Endothelial cell of umbilical vein (primary cell): ENCODE measurements around the gene KAZN. TPM values are rescaled to one million over a fixed set of nuclear protein-coding genes. Genes with fewer than 3 reads are reported as not detected.

Source experiments
- BruUV-seq: library from RNA; stranded (reverse); fragments of 400-500 nt; replicated peaks from 2 replicates; lab custom pipeline; 2021; lab: Mats Ljungman, UMichigan
- CTCF ChIA-PET: fragments of 300-600, 350-600 bp; sonication (Branson Sonifier 250); formaldehyde crosslinking; loops from one replicate; lab custom pipeline; 2021; ENCODE audit warnings: antibody characterized with exemption, inconsistent platforms; lab: Charles Lee
- POLR2A ChIA-PET: fragments of 300-600, 350-600 bp; sonication (Branson Sonifier 250); formaldehyde crosslinking; loops from one replicate; lab custom pipeline; 2021; ENCODE audit warnings: antibody characterized with exemption, inconsistent platforms; lab: Charles Lee
- DNase-seq: peaks from one replicate; pipeline ENCODE4 v3.0.0-alpha.2; 2011; ENCODE audit warnings: low read depth, low spot score
- FAIRE-seq: peaks from 2 replicates; lab custom pipeline; 2011; peaks lifted over from hg19 to GRCh38; lab: Jason Lieb, UNC
- H2AFZ ChIP-seq: 2 replicates; pipeline ENCODE4 v1.6.0; 2012; ENCODE audit warnings: low read depth, low read length, control low read depth, inconsistent platforms
- H3K27ac ChIP-seq: 2 replicates; pipeline ENCODE4 v1.5.1; 2011; ENCODE audit warnings: low read depth, mild to moderate bottlenecking, control low read depth, low read length, moderate library complexity; ENCODE audit not compliant: insufficient read depth
- H3K27me3 ChIP-seq, 2 experiments: 2 replicates each; pipeline versions ENCODE4 v1.6.0 to v1.6.1; 2011; ENCODE audit warnings: low read length in 2 of 2, mixed read lengths in 1 of 2; ENCODE audit not compliant: control insufficient read depth in 2 of 2, insufficient read depth in 2 of 2
- H3K36me3 ChIP-seq, 2 experiments: 2 replicates in 1 of 2; 3 replicates in 1 of 2; pipeline ENCODE4 v1.5.1; 2011; ENCODE audit warnings: low read length in 2 of 2, mild to moderate bottlenecking in 1 of 2, moderate library complexity in 1 of 2; ENCODE audit not compliant: control insufficient read depth in 2 of 2, insufficient read depth in 2 of 2; ENCODE audit errors: extremely low read depth in 1 of 2
- H3K4me1 ChIP-seq: 3 replicates; pipeline ENCODE4 v1.5.1; 2011; ENCODE audit warnings: mild to moderate bottlenecking, low read length; ENCODE audit not compliant: control insufficient read depth, insufficient read depth; ENCODE audit errors: extremely low read depth
- H3K4me2 ChIP-seq: 2 replicates; pipeline ENCODE4 v1.6.1; 2011; ENCODE audit warnings: low read length, control low read depth, mixed read lengths; ENCODE audit not compliant: insufficient read depth
- H3K4me3 ChIP-seq, 3 experiments: fragments of 200-600 bp in 1 of 3; sonication (generic), shearing (Covaris generic) in 1 of 3; replicated peaks in 1 of 3; 2 replicates each; pipeline ENCODE4 v1.5.1; 2011 to 2016; ENCODE audit warnings: control low read depth in 3 of 3, low read length in 3 of 3, mild to moderate bottlenecking in 2 of 3, inconsistent platforms in 1 of 3, low read depth in 1 of 3, moderate library complexity in 1 of 3; ENCODE audit not compliant: insufficient read depth in 1 of 3
- H3K79me2 ChIP-seq: 2 replicates; pipeline ENCODE4 v1.6.0; 2012; ENCODE audit warnings: low read length, inconsistent platforms; ENCODE audit not compliant: control insufficient read depth, insufficient read depth
- H3K9ac ChIP-seq: replicated peaks from 2 replicates; pipeline ENCODE3; 2011; ENCODE audit warnings: low read length, control low read depth; ENCODE audit not compliant: insufficient read depth; ENCODE audit errors: extremely low read depth
- H3K9me1 ChIP-seq: replicated peaks from 3 replicates; pipeline ENCODE4 v1.6.0; 2011; ENCODE audit warnings: mild to moderate bottlenecking, low read length; ENCODE audit not compliant: control insufficient read depth, insufficient read depth; ENCODE audit errors: extremely low read depth
- H3K9me3 ChIP-seq: replicated peaks from 2 replicates; pipeline ENCODE4 v1.5.1; 2012; ENCODE audit warnings: low read length, inconsistent platforms; ENCODE audit not compliant: control insufficient read depth, insufficient read depth
- H4K20me1 ChIP-seq: replicated peaks from 2 replicates; pipeline ENCODE3; 2011; ENCODE audit warnings: mild to moderate bottlenecking, low read length; ENCODE audit not compliant: control insufficient read depth, insufficient read depth; ENCODE audit errors: extremely low read depth
- EZH2 ChIP-seq: IDR thresholded peaks from 2 replicates; pipeline ENCODE4 v1.6.1; 2012; ENCODE audit warnings: borderline replicate concordance, low read depth, mild to moderate bottlenecking, moderate library complexity, low read length, inconsistent platforms; ENCODE audit not compliant: severe bottlenecking
- FOS ChIP-seq: IDR thresholded peaks from 2 replicates; pipeline ENCODE4 v1.6.1; 2011; ENCODE audit warnings: mild to moderate bottlenecking, low read length, moderate library complexity, borderline replicate concordance; ENCODE audit not compliant: insufficient read depth
- GATA2 ChIP-seq: IDR thresholded peaks from 2 replicates; pipeline ENCODE4 v1.7.0; 2011; ENCODE audit warnings: low read depth, mild to moderate bottlenecking, moderate library complexity, mixed read lengths, low read length; ENCODE audit not compliant: insufficient read length, insufficient read depth
- JUN ChIP-seq: IDR thresholded peaks from 2 replicates; pipeline ENCODE4 v1.6.1; 2011; ENCODE audit warnings: borderline replicate concordance, low read depth; ENCODE audit not compliant: insufficient read length, insufficient read depth
- MYC ChIP-seq: IDR thresholded peaks from one replicate; pipeline ENCODE4 v1.6.1; 2011; ENCODE audit warnings: mild to moderate bottlenecking, low read depth, low read length
- POLR2A ChIP-seq: IDR thresholded peaks from 2 replicates; pipeline ENCODE4 v1.6.1; 2012; ENCODE audit warnings: low read depth, mild to moderate bottlenecking, control low read depth, low read length
- POLR2AphosphoS5 ChIP-seq: IDR thresholded peaks from 2 replicates; pipeline ENCODE4 v1.6.1; 2012; ENCODE audit warnings: low read depth, mild to moderate bottlenecking, control low read depth, low read length, moderate library complexity; ENCODE audit not compliant: insufficient read depth
- dilution Hi-C: fragments of 300-500 bp; cut with MboI; formaldehyde crosslinking; loops from one replicate; pipeline ENCODE4 v1.15.0; 2019; ENCODE audit warnings: low sequenced_read_pairs; ENCODE audit not compliant: extremely low pct_ligation_motif_present
- intact Hi-C: fragments of 100-400 bp; cut with micrococcal nuclease; formaldehyde crosslinking; loops from one replicate; pipeline ENCODE4 v1.10.0; 2022
- polyA plus RNA-seq, 4 experiments: library from polyadenylated mRNA; depleted of rRNA in 3 of 4; stranded (reverse) in 3 of 4; unstranded in 1 of 4; fragments of >200 nt; gene quantifications; 2 replicates each; pipeline versions ENCODE4 v1.2.1 to v1.2.3, GENCODE V29; 2011 to 2012; ENCODE audit warnings: missing spikeins in 1 of 4
- total RNA-seq: library from RNA; stranded (reverse); gene quantifications from 2 replicates; pipeline ENCODE4 v1.2.3, GENCODE V29; 2021
- TF ChIP-seq, protein P1 (sequence below), 2 donors: IDR thresholded peaks; 1 replicate in 1 of 2; 2 replicates in 1 of 2; pipeline ENCODE4 v1.5.1; 2011; ENCODE audit warnings: low read length in 2 of 2, mild to moderate bottlenecking in 2 of 2, moderate library complexity in 2 of 2, control low read depth in 1 of 2, inconsistent platforms in 1 of 2, low read depth in 1 of 2; ENCODE audit not compliant: insufficient read depth in 1 of 2; ENCODE audit errors: extremely low read depth in 1 of 2
- TF ChIP-seq, protein P2 (sequence below): IDR thresholded peaks from 2 replicates; pipeline ENCODE4 v1.6.1; 2011; ENCODE audit not compliant: insufficient read depth, insufficient read length

KAZN gene
- total and polyA plus RNA-seq, 2 donors (not counting 3 experiments of a cell fraction or from before 2014, with no cell fraction given): 1.6 to 5.8 TPM

GRCh38 chr1:14660801-14661200 is 62.3 kb downstream of the KAZN start:
- FAIRE-seq (no peak), DNase-seq (no peak)
- no peak overlapping the region for H3K9ac ChIP-seq
- ChIA-PET POLR2A (no interaction called here), CTCF (no interaction called here)
- no peaks in the 10 kb centered on the region for H4K20me1 ChIP-seq
- dilution Hi-C loops (no loop called here), intact Hi-C loops (no loop called here)
- no peak overlapping the region for H3K4me3 ChIP-seq
- H3K27ac ChIP-seq: no peak overlapping the region
- H3K79me2 ChIP-seq: no peaks in the 10 kb centered on the region
- peaks cover 2% of the 10 kb centered on the region for H3K9me3 ChIP-seq
- H2AFZ ChIP-seq: no peak overlapping the region
- no peaks in the 10 kb centered on the region for H3K36me3 ChIP-seq
- no peaks in the 10 kb centered on the region for H3K4me1 ChIP-seq
- H3K9me1 ChIP-seq: no peaks in the 10 kb centered on the region
- H3K4me2 ChIP-seq: no peak overlapping the region
- BruUV-seq: no TSS peak
- no peak for TF ChIP-seq MYC
- no peaks in the 10 kb centered on the region for H3K27me3 ChIP-seq

DNA sequence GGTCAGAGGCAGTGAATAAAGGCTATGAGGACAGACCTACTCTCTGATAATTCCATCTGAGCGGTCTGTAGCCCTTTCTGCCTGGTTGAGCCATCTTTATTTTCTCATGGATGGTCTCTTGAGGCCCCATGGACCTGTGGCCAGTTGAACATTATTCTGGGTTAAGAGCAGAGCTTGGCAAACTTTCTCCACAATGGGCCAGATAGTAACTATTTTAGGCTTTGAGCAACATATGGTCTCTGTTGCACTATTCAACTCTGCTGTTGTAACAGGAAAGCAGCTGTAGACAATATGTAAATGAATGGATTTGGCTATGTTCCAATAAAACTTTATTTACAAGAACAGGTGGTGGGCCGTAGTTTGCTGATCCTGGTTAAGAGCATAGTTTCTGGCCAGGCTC is 62.7 kb downstream of the KAZN start:
- ChIA-PET CTCF (no interaction called here), POLR2A (no interaction called here)
- Histone ChIP-seq H3K4me1 (no peaks in the 10 kb centered on the region), H3K4me3 (no peak overlapping the region), H3K9ac (no peak overlapping the region), H3K79me2 (no peaks in the 10 kb centered on the region), H3K9me3 (peaks cover 2% of the 10 kb centered on the region), H3K27ac (no peak overlapping the region), H4K20me1 (no peaks in the 10 kb centered on the region), H3K27me3 (no peaks in the 10 kb centered on the region), H2AFZ (no peak overlapping the region), H3K9me1 (no peaks in the 10 kb centered on the region), H3K36me3 (no peaks in the 10 kb centered on the region), H3K4me2 (no peak overlapping the region)
- DNase-seq: no peak
- no peak for TF ChIP-seq FOS
- no peak for TF ChIP-seq EZH2
- TF ChIP-seq POLR2AphosphoS5: no peak
- TF ChIP-seq GATA2: no peak
- TF ChIP-seq, protein P1, sequence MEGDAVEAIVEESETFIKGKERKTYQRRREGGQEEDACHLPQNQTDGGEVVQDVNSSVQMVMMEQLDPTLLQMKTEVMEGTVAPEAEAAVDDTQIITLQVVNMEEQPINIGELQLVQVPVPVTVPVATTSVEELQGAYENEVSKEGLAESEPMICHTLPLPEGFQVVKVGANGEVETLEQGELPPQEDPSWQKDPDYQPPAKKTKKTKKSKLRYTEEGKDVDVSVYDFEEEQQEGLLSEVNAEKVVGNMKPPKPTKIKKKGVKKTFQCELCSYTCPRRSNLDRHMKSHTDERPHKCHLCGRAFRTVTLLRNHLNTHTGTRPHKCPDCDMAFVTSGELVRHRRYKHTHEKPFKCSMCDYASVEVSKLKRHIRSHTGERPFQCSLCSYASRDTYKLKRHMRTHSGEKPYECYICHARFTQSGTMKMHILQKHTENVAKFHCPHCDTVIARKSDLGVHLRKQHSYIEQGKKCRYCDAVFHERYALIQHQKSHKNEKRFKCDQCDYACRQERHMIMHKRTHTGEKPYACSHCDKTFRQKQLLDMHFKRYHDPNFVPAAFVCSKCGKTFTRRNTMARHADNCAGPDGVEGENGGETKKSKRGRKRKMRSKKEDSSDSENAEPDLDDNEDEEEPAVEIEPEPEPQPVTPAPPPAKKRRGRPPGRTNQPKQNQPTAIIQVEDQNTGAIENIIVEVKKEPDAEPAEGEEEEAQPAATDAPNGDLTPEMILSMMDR (IDR thresholded peaks at IDR 0.05; ENCODE audit: extremely low read depth in 1 of 2, insufficient read depth in 1 of 2, low read depth in 1 of 2, low read length in 2 of 2): no peak
- TF ChIP-seq, protein P2, sequence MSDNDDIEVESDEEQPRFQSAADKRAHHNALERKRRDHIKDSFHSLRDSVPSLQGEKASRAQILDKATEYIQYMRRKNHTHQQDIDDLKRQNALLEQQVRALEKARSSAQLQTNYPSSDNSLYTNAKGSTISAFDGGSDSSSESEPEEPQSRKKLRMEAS: no peak
- TF ChIP-seq POLR2A: no peak
- no peak for TF ChIP-seq JUN
- no peak for TF ChIP-seq MYC
- FAIRE-seq: no peak
- intact Hi-C loops (no loop called here), dilution Hi-C loops (no loop called here)
- no TSS peak for BruUV-seq
